Neural cell (in vitro differentiated cells): Measurements from ENCODE around the gene TLL1. TPM values are rescaled to one million over a fixed set of nuclear protein-coding genes. Genes with fewer than 3 reads are reported as not detected.

Source experiments
- H2AFZ ChIP-seq: fragments of 200-600, 300-800 bp; sonication (generic), shearing (Covaris generic); 2 replicates; pipeline ENCODE4 v1.6.0; 2014; ENCODE audit warnings: low read depth, mild to moderate bottlenecking, antibody characterized with exemption, low read length, moderate library complexity
- H3F3A ChIP-seq: fragments of 200-600 bp; shearing (Covaris generic); 2 replicates; pipeline ENCODE4 v1.6.1; 2016; ENCODE audit warnings: mild to moderate bottlenecking, moderate library complexity, mixed read lengths, antibody characterized with exemption, low read length; ENCODE audit not compliant: insufficient read depth, poor library complexity, severe bottlenecking
- H3K27ac ChIP-seq: fragments of 200-600, 300-800 bp; sonication (generic), shearing (Covaris generic); 2 replicates; pipeline ENCODE4 v1.5.1; 2014; ENCODE audit warnings: mild to moderate bottlenecking, low read length, moderate library complexity
- H3K27me3 ChIP-seq: fragments of 300-800, 200-600 bp; sonication (generic), shearing (Covaris generic); 2 replicates; pipeline ENCODE4 v1.6.0; 2014; ENCODE audit warnings: mild to moderate bottlenecking, low read depth, low read length, moderate library complexity; ENCODE audit not compliant: insufficient read depth
- H3K36me3 ChIP-seq: fragments of 300-800, 200-600 bp; sonication (generic), shearing (Covaris generic); 2 replicates; pipeline ENCODE4 v1.5.1; 2014; ENCODE audit warnings: mild to moderate bottlenecking, antibody characterized with exemption, low read length, moderate library complexity; ENCODE audit not compliant: insufficient read depth
- H3K4me2 ChIP-seq: fragments of 300-800, 200-600 bp; sonication (generic), shearing (Covaris generic); 2 replicates; pipeline ENCODE4 v1.6.0; 2014; ENCODE audit warnings: mild to moderate bottlenecking, low read length
- H3K4me3 ChIP-seq: fragments of 300-800, 200-600 bp; sonication (generic), shearing (Covaris generic); 2 replicates; pipeline ENCODE4 v1.5.1; 2014; ENCODE audit warnings: mild to moderate bottlenecking, low read length, moderate library complexity
- H3K79me2 ChIP-seq: fragments of 200-600 bp; shearing (Covaris generic); replicated peaks from 2 replicates; pipeline ENCODE4 v1.6.0; 2014; ENCODE audit warnings: mild to moderate bottlenecking, low read length, moderate library complexity; ENCODE audit not compliant: insufficient read depth
- H3K9ac ChIP-seq: fragments of 300-800, 200-600 bp; sonication (generic), shearing (Covaris generic); 2 replicates; pipeline ENCODE4 v1.6.1; 2016; ENCODE audit warnings: mild to moderate bottlenecking, low read length, mixed read lengths
- H3K9me2 ChIP-seq: fragments of 200-600 bp; shearing (Covaris generic); 2 replicates; pipeline ENCODE4 v1.6.1; 2016; ENCODE audit warnings: mild to moderate bottlenecking, low read length, mixed read lengths; ENCODE audit not compliant: insufficient read depth
- H3K9me3 ChIP-seq: fragments of 200-600, 300-800 bp; sonication (generic), shearing (Covaris generic); 2 replicates; pipeline ENCODE4 v1.6.1; 2016; ENCODE audit warnings: mild to moderate bottlenecking, mixed run types, low read length, moderate library complexity, mixed read lengths
- H4K20me1 ChIP-seq: fragments of 200-600 bp; shearing (Covaris generic); 2 replicates; pipeline ENCODE4 v1.6.1; 2016; ENCODE audit warnings: mild to moderate bottlenecking, mixed run types; ENCODE audit not compliant: insufficient read depth
- EP300 ChIP-seq: fragments of 450-650 bp; conservative IDR thresholded peaks from 2 replicates; pipeline ENCODE4 v1.6.1; 2014; ENCODE audit warnings: antibody characterized with exemption, mild to moderate bottlenecking, moderate library complexity; ENCODE audit not compliant: poor library complexity, severe bottlenecking
- EZH2 ChIP-seq: fragments of 200-600, 300-800 bp; shearing (Covaris generic), sonication (generic); IDR thresholded peaks from 2 replicates; pipeline ENCODE4 v1.6.1; 2014; ENCODE audit warnings: antibody characterized with exemption, low read length, borderline replicate concordance, mild to moderate bottlenecking; ENCODE audit not compliant: insufficient read depth, poor library complexity, severe bottlenecking
- MXI1 ChIP-seq: fragments of 450-650 bp; conservative IDR thresholded peaks from 2 replicates; pipeline ENCODE4 v1.6.1; 2014; ENCODE audit warnings: antibody characterized with exemption, mild to moderate bottlenecking; ENCODE audit not compliant: poor library complexity, severe bottlenecking
- POLR2AphosphoS5 ChIP-seq: IDR thresholded peaks from 2 replicates; pipeline ENCODE4 v1.6.1; 2012
- RAD21 ChIP-seq: fragments of 450-650 bp; conservative IDR thresholded peaks from 2 replicates; pipeline ENCODE4 v1.6.1; 2014; ENCODE audit warnings: antibody characterized with exemption, mild to moderate bottlenecking, moderate library complexity
- SMC3 ChIP-seq: fragments of 450-650 bp; conservative IDR thresholded peaks from 2 replicates; pipeline ENCODE4 v1.6.1; 2014; ENCODE audit warnings: antibody characterized with exemption, mild to moderate bottlenecking, moderate library complexity; ENCODE audit not compliant: poor library complexity
- TAF1 ChIP-seq: IDR thresholded peaks from 2 replicates; pipeline ENCODE4 v1.6.1; 2012; ENCODE audit warnings: low read depth
- polyA plus RNA-seq: library from polyadenylated mRNA; depleted of rRNA; stranded (reverse); fragments of >200 nt; gene quantifications from 2 replicates; pipeline ENCODE4 v1.2.3, GENCODE V29; 2014
- TF ChIP-seq, protein P1 (sequence below): IDR thresholded peaks from 2 replicates; pipeline ENCODE4 v1.6.1; 2012; ENCODE audit warnings: borderline replicate concordance
- TF ChIP-seq, protein P2 (sequence below): fragments of 450-650 bp; IDR thresholded peaks from 2 replicates; pipeline ENCODE4 v1.5.1; 2014; ENCODE audit warnings: antibody characterized with exemption, mild to moderate bottlenecking, moderate library complexity; ENCODE audit not compliant: poor library complexity, severe bottlenecking

TLL1 gene
- polyA plus RNA-seq, 1 donor from 2014 or later, result not detected

DNA sequence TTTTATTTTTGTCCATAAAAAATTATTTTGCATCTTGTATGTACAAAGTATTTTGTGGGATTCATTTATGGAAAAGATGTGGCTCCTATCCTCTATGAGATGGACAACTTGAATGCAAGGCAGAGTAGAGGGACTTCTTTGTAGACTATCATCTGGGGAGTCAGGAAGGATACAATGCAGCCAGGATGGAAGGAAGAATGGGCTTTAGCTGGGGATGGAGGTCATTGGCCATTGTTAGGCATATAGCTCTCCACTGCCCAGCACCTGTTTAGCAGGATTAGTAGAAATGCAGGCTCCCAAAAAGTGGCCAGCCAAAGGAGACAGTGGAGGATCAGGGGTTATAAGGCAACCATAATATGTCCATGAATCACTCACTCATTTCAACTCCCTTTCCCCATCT lies 5.1 kb upstream of the TLL1 start:
- TF ChIP-seq, protein P1, sequence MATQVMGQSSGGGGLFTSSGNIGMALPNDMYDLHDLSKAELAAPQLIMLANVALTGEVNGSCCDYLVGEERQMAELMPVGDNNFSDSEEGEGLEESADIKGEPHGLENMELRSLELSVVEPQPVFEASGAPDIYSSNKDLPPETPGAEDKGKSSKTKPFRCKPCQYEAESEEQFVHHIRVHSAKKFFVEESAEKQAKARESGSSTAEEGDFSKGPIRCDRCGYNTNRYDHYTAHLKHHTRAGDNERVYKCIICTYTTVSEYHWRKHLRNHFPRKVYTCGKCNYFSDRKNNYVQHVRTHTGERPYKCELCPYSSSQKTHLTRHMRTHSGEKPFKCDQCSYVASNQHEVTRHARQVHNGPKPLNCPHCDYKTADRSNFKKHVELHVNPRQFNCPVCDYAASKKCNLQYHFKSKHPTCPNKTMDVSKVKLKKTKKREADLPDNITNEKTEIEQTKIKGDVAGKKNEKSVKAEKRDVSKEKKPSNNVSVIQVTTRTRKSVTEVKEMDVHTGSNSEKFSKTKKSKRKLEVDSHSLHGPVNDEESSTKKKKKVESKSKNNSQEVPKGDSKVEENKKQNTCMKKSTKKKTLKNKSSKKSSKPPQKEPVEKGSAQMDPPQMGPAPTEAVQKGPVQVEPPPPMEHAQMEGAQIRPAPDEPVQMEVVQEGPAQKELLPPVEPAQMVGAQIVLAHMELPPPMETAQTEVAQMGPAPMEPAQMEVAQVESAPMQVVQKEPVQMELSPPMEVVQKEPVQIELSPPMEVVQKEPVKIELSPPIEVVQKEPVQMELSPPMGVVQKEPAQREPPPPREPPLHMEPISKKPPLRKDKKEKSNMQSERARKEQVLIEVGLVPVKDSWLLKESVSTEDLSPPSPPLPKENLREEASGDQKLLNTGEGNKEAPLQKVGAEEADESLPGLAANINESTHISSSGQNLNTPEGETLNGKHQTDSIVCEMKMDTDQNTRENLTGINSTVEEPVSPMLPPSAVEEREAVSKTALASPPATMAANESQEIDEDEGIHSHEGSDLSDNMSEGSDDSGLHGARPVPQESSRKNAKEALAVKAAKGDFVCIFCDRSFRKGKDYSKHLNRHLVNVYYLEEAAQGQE, result no peak
- TF ChIP-seq RAD21, result no peak
- TF ChIP-seq TAF1, result no peak
- TF ChIP-seq MXI1, result no peak
- TF ChIP-seq POLR2AphosphoS5, result no peak
- no peak for TF ChIP-seq EZH2
- TF ChIP-seq, protein P2, sequence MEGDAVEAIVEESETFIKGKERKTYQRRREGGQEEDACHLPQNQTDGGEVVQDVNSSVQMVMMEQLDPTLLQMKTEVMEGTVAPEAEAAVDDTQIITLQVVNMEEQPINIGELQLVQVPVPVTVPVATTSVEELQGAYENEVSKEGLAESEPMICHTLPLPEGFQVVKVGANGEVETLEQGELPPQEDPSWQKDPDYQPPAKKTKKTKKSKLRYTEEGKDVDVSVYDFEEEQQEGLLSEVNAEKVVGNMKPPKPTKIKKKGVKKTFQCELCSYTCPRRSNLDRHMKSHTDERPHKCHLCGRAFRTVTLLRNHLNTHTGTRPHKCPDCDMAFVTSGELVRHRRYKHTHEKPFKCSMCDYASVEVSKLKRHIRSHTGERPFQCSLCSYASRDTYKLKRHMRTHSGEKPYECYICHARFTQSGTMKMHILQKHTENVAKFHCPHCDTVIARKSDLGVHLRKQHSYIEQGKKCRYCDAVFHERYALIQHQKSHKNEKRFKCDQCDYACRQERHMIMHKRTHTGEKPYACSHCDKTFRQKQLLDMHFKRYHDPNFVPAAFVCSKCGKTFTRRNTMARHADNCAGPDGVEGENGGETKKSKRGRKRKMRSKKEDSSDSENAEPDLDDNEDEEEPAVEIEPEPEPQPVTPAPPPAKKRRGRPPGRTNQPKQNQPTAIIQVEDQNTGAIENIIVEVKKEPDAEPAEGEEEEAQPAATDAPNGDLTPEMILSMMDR, result no peak
- TF ChIP-seq SMC3, result no peak
- no peak for TF ChIP-seq EP300
- H3K4me3 ChIP-seq, result no peak overlapping the region
- no peak overlapping the region for H3K4me2 ChIP-seq
- no peaks in the 10 kb centered on the region for H3K79me2 ChIP-seq
- H3K27ac ChIP-seq, result no peak overlapping the region
- H3K9me2 ChIP-seq, result no peaks in the 10 kb centered on the region
- H4K20me1 ChIP-seq, result no peaks in the 10 kb centered on the region
- no peak overlapping the region for H2AFZ ChIP-seq
- peaks cover 30% of the 10 kb centered on the region for H3K27me3 ChIP-seq
- no peaks in the 10 kb centered on the region for H3K36me3 ChIP-seq
- no peaks in the 10 kb centered on the region for H3K9me3 ChIP-seq
- no peaks in the 10 kb centered on the region for H3F3A ChIP-seq
- no peak overlapping the region for H3K9ac ChIP-seq

DNA sequence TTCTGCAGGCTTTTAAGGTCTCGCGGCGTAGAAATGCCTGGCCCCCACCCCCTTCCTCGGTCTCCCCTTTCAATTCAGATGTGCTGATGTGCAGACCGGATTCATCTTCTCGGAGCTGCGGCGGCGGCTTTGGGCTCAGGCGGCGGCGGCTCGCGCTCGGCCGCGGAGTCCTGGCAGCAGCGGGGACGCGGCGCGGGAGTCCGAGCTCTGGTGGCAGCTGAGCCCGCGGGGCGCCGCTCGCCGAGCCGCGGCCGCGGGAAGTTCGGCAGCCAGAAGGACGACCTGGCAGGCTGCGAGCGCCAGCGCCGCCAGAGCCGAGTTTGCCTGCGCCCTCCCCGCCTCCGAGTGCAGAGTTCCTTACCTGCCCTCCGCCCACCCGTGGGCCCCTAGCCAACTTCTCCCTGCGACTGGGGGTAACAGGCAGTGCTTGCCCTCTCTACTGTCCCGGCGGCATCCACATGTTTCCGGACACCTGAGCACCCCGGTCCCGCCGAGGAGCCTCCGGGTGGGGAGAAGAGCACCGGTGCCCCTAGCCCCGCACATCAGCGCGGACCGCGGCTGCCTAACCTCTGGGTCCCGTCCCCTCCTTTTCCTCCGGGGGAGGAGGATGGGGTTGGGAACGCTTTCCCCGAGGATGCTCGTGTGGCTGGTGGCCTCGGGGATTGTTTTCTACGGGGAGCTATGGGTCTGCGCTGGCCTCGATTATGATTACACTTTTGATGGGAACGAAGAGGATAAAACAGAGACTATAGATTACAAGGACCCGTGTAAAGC lies 448 bp downstream of the TLL1 start:
- Histone ChIP-seq H3K36me3 (no peaks in the 10 kb centered on the region), H3K27ac (no peak overlapping the region), H3F3A (no peaks in the 10 kb centered on the region), H3K27me3 (peaks cover 64% of the 10 kb centered on the region), H3K9me2 (no peaks in the 10 kb centered on the region), H4K20me1 (no peaks in the 10 kb centered on the region), H3K9ac (peak overlapping the region; percentile 40), H2AFZ (peak overlapping the region; percentile 32), H3K79me2 (no peaks in the 10 kb centered on the region), H3K9me3 (no peaks in the 10 kb centered on the region), H3K4me2 (peak overlapping the region; percentile 99), H3K4me3 (peak overlapping the region; percentile 80)
- TF ChIP-seq, protein P1, result no peak
- TF ChIP-seq EZH2 (peak; percentile 45), SMC3 (no peak), MXI1 (peak; percentile 41), POLR2AphosphoS5 (no peak), RAD21 (no peak), EP300 (no peak)
